Activated CD4-positive, alpha-beta memory T cell treated with anti-CD3 and anti-CD28 coated beads, Interleukin-2, amount 10 ng/mL, durations not matched to agents 7 days and 5 days (primary cell): Measurements from ENCODE around the gene LOXL4. TPM values are rescaled to one million over a fixed set of nuclear protein-coding genes. Genes with fewer than 3 reads are reported as not detected.

Experiments used
- CTCF ChIA-PET: fragments of 350-600 bp; sonication (Branson Sonifier 250); formaldehyde crosslinking; loops from one replicate; lab custom pipeline; 2021; ENCODE audit warnings: antibody characterized with exemption, inconsistent platforms; lab: Charles Lee
- POLR2A ChIA-PET: fragments of 350-600 bp; sonication (Branson Sonifier 250); formaldehyde crosslinking; loops from one replicate; lab custom pipeline; 2021; ENCODE audit warnings: antibody characterized with exemption; lab: Charles Lee
- DNase-seq: peaks from one replicate; pipeline ENCODE4 v3.0.0-alpha.2; 2020
- H3K27ac Mint-ChIP-seq: one replicate; pipeline ENCODE4 v1.8.0; 2021; ENCODE audit warnings: mild to moderate bottlenecking, mixed read lengths
- H3K27me3 Mint-ChIP-seq: one replicate; pipeline ENCODE4 v1.8.0; 2021; ENCODE audit warnings: mixed read lengths
- H3K36me3 Mint-ChIP-seq: one replicate; pipeline ENCODE4 v1.8.0; 2021; ENCODE audit warnings: low read depth, mixed read lengths
- H3K4me1 Mint-ChIP-seq: one replicate; pipeline ENCODE4 v1.8.0; 2021; ENCODE audit warnings: mixed read lengths
- H3K4me3 Mint-ChIP-seq: one replicate; pipeline ENCODE4 v1.8.0; 2021; ENCODE audit warnings: mild to moderate bottlenecking, mixed read lengths
- H3K9me3 Mint-ChIP-seq: one replicate; pipeline ENCODE4 v1.8.0; 2021; ENCODE audit warnings: mixed read lengths
- total RNA-seq, 2 experiments: library from RNA; stranded (reverse); gene quantifications; one replicate each; pipeline ENCODE4 v1.2.3, GENCODE V29; 2021

LOXL4 gene
- total RNA-seq, 2 experiments from 2014 or later: not detected

DNA sequence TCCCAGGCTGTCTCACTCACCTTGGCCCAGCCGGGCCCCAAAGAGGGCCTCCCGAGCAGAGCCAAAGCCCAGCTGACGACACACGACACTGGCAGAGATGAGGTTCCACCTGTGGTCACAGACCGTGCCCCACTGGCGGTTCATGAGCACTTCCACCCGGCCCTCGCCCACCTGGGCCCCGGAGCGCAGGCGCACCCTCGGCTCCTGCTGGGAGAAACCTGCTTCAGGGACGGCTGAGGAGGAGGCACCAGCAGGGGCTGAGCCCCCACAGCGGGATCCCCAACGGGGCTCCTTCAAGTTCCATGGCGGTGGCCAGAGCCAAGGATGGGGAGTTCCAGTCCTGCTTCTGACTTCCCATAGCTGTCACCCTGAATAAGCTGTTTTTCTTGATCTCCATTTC lies 10.0 kb downstream of the LOXL4 start:
- H3K9me3 Mint-ChIP-seq: no peaks in the 10 kb centered on the region
- H3K4me1 Mint-ChIP-seq: no peaks in the 10 kb centered on the region
- no peak overlapping the region for H3K27ac Mint-ChIP-seq
- ChIA-PET CTCF (no interaction called here), POLR2A (no interaction called here)
- DNase-seq: no peak
- H3K36me3 Mint-ChIP-seq: peaks cover 3% of the 10 kb centered on the region
- no peak overlapping the region for H3K4me3 Mint-ChIP-seq
- H3K27me3 Mint-ChIP-seq: no peaks in the 10 kb centered on the region

DNA sequence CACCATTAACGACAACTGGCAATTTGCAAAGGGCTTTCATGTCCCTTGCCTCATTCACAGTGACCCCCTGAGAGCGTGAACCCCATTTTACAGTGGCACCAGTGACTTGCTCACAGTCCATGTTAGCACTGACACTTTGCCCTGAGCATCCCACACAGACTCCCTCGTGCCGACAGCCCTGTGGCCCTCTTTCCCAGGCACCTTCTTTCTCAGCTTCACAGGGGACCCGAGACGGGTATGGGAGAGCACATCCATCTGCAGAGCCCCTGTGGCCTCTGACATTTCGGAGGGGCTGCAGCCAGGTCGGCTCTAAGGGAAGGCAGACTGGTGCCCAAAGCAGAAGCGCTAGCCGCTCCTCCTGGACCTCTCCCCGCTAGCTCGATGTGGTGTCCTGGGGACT lies 10.8 kb downstream of the LOXL4 start:
- no peaks in the 10 kb centered on the region for H3K4me1 Mint-ChIP-seq
- no peak for DNase-seq
- ChIA-PET POLR2A (interaction anchor here (1.0 kb wide), 1 partner anchor 11 kb away, joined by 5 read pairs; no protein-coding TSS in a partner anchor), CTCF (no interaction called here)
- H3K9me3 Mint-ChIP-seq: no peaks in the 10 kb centered on the region
- H3K27ac Mint-ChIP-seq: no peak overlapping the region
- no peak overlapping the region for H3K4me3 Mint-ChIP-seq
- no peaks in the 10 kb centered on the region for H3K27me3 Mint-ChIP-seq
- peaks cover 3% of the 10 kb centered on the region for H3K36me3 Mint-ChIP-seq

DNA sequence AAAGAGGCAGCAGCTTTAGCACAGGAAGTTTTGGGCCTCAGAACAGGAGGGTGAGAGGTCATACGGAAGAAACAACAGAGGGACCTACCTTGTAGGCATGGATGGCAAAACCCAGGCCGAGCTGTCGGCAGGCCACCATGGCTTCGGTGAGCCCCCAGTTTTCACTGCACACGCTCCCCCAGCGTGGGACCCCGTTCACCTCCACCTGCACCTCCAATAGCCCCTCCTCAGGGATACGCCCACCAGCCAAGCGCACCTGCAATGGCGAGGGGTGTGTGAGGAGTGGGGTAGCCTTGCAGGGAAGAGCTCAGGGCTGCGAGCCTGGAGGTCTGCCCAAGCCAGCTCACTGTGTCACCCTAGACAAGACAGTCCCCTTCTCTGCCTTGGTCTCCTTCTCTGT lies 11.3 kb downstream of the LOXL4 start:
- Mint-ChIP-seq H3K4me3 (no peak overlapping the region), H3K27me3 (no peaks in the 10 kb centered on the region), H3K36me3 (peaks cover 3% of the 10 kb centered on the region), H3K4me1 (no peaks in the 10 kb centered on the region), H3K27ac (no peak overlapping the region), H3K9me3 (no peaks in the 10 kb centered on the region)
- CTCF ChIA-PET: no interaction called here
- POLR2A ChIA-PET: interaction anchor here (1.0 kb wide), 1 partner anchor 11 kb away, joined by 5 read pairs; no protein-coding TSS in a partner anchor
- DNase-seq: no peak

DNA sequence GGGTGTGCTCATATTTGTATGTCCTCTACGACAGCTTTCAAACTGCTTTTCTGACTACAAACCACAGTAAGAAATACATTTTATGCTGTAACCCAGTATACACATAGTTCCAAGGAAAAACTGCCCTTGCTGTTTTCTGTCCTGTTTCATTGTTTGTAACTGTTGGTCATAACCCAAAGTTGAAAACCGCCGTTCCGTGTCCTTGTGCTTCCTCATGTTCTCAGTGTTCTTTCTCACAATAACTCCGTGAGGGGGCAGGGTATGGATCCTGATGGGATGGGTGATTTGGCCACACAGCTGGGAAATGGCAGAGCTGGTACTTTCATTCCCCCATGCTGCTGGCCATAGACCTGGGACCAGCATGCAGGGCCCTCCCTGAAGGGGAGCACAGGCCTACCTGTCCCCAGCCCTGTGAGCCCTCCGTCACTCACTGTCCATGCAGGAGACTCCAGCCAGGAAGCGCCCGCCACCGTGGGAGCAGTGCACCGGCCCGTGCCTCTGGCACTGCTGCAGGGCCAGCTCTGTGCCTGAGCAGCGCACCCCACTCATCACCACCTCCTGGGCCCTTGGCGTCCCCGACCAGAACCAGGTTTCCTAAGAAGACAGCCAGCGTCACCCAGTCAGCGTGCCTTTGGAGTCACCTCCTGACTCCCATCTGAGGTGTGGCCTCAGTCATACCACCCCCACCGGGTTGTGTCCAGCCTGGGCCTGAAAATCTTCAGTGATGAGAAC lies 12.7 kb downstream of the LOXL4 start:
- no peak for DNase-seq
- ChIA-PET CTCF (no interaction called here), POLR2A (no interaction called here)
- H3K4me3 Mint-ChIP-seq: no peak overlapping the region
- no peak overlapping the region for H3K27ac Mint-ChIP-seq
- peaks cover 7% of the 10 kb centered on the region for H3K36me3 Mint-ChIP-seq
- no peaks in the 10 kb centered on the region for H3K4me1 Mint-ChIP-seq
- H3K27me3 Mint-ChIP-seq: no peaks in the 10 kb centered on the region
- no peaks in the 10 kb centered on the region for H3K9me3 Mint-ChIP-seq

DNA sequence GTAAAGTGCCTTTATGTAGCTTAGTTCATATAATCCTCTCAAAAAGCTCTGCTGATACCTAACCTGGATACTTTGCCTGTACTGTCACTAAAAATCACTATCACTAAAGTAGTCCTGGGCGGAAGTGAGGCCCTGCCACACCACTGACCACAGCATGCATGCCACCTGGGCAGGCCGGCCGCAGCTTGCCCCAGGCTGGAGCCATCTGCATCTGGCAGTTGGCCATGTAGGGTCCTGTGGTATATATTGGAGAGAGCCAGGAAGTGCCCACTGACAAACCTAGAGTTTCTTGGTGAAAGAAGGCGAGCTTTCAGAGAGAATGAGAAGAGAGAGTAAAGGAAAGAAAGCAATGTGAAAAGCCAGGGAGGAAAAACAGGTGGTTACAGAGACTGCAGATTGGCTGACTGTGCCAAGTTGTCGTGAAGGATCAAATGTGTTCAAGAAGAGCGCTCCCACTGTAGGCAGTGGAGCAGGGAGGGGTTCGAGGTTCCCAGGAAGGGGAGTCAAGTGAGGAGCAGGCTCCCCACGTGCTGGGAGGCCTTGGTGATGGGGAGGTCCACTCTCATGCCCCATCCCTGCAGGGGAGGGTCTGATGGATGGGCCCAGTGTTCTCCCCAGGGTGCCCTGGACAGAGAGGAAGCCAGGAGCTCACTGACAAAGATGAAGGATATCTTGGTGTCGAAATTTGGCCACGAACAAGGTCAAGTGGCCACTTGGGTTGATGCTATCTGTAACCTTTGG lies 13.6 kb downstream of the LOXL4 start:
- Mint-ChIP-seq H3K36me3 (peaks cover 7% of the 10 kb centered on the region), H3K4me1 (no peaks in the 10 kb centered on the region), H3K4me3 (no peak overlapping the region), H3K27ac (no peak overlapping the region), H3K27me3 (no peaks in the 10 kb centered on the region), H3K9me3 (no peaks in the 10 kb centered on the region)
- no peak for DNase-seq
- ChIA-PET CTCF (no interaction called here), POLR2A (no interaction called here)

DNA sequence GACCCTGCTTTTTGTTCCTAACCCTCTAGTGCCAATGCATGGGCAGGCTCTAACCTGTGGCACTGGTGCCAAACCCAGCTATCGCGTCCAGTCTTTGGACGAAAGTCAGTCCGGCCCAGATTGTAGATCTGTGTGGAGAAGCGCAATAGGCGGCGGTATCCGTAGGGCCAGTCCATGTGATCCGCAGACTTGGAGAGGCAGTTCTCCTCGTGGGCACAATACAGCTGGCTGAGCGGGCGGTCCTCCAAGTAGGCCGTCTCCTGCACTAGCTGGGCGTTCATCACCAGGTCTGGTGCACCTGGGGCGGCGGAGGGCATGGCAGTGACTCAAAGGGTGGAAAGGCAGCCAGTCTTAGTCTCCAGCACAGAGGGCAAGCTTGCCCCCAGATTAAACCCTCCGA lies 14.5 kb downstream of the LOXL4 start:
- no peaks in the 10 kb centered on the region for H3K4me1 Mint-ChIP-seq
- H3K4me3 Mint-ChIP-seq: no peak overlapping the region
- H3K9me3 Mint-ChIP-seq: no peaks in the 10 kb centered on the region
- CTCF ChIA-PET: no interaction called here
- POLR2A ChIA-PET: no interaction called here
- no peak overlapping the region for H3K27ac Mint-ChIP-seq
- peaks cover 7% of the 10 kb centered on the region for H3K36me3 Mint-ChIP-seq
- no peak for DNase-seq
- no peaks in the 10 kb centered on the region for H3K27me3 Mint-ChIP-seq

DNA sequence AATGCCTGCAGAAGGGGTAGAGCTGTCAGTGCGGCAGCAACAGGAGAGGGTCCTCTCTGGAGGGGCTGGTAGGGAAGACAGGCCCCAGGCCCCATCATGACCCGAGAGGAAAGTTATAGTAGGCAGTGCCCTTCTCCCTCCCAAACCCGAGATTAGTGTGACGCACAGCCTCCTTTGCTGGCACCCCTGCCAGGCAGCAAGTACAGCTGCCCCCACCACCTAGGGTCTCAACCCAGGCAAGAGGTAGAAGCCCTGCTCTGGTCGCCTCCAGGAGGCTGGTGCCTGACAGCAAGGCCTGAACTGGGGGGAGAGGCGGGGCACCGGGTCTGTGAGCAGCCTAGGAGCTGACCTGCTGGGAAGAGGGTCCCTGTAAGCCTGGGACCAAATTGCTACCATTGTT lies 15.5 kb downstream of the LOXL4 start:
- CTCF ChIA-PET: no interaction called here
- no peak overlapping the region for H3K4me3 Mint-ChIP-seq

DNA sequence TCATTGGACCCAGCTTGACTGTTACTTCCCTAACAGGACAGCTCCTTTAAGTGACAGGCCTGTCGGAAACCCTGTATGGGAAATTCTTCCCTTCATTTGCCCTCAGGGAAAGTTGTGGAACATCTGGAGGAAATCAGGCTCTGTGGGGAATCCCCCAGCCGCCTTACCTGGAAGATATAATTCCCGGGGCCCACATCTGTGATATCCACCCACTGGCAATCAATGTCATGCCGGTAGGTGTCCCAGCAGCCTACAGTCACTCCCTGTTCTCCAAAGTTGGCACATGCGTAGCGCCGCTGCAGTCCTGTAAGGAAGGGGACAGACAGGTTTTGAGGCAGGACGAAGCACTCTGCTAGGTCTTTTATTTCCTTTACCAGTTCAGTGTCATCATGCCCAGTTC lies 16.6 kb downstream of the LOXL4 start:
- H3K27me3 Mint-ChIP-seq: no peaks in the 10 kb centered on the region
- H3K27ac Mint-ChIP-seq: no peak overlapping the region
- DNase-seq: no peak
- H3K9me3 Mint-ChIP-seq: no peaks in the 10 kb centered on the region
- CTCF ChIA-PET: no interaction called here
- H3K4me1 Mint-ChIP-seq: no peaks in the 10 kb centered on the region
- no peak overlapping the region for H3K4me3 Mint-ChIP-seq
- POLR2A ChIA-PET: no interaction called here
- peaks cover 14% of the 10 kb centered on the region for H3K36me3 Mint-ChIP-seq

More for the DNA sequence above, 15.5 kb downstream of the LOXL4 start:
- no peak for DNase-seq
- H3K4me1 Mint-ChIP-seq: no peaks in the 10 kb centered on the region
- H3K27ac Mint-ChIP-seq: no peak overlapping the region
- no peaks in the 10 kb centered on the region for H3K27me3 Mint-ChIP-seq
- POLR2A ChIA-PET: no interaction called here
- H3K9me3 Mint-ChIP-seq: no peaks in the 10 kb centered on the region
- H3K36me3 Mint-ChIP-seq: peaks cover 11% of the 10 kb centered on the region

DNA sequence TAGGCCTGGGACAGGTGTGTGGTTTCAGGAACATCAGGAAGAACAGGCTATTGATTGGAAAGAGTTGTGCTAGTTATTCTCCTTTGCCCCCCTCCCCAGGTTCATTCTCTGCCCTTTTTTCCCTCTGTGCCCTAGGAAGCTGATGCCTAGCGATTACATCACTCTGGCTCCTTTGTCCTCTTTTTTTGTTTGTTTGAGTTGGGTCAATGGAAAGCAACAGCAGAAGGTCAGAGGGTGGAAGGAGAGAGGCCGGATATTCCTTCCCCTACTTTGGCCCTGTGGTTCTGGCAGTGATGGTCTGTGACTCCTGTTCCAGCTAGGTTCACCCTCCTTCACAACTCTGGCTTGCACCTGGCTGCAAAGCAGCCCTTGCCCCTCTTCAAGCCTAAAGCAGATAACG lies 18.9 kb downstream of the LOXL4 start:
- DNase-seq: no peak
- H3K4me1 Mint-ChIP-seq: no peaks in the 10 kb centered on the region
- no peak overlapping the region for H3K27ac Mint-ChIP-seq
- no peaks in the 10 kb centered on the region for H3K27me3 Mint-ChIP-seq
- H3K9me3 Mint-ChIP-seq: no peaks in the 10 kb centered on the region
- peaks cover 21% of the 10 kb centered on the region for H3K36me3 Mint-ChIP-seq
- H3K4me3 Mint-ChIP-seq: no peak overlapping the region
- ChIA-PET CTCF (no interaction called here), POLR2A (no interaction called here)

DNA sequence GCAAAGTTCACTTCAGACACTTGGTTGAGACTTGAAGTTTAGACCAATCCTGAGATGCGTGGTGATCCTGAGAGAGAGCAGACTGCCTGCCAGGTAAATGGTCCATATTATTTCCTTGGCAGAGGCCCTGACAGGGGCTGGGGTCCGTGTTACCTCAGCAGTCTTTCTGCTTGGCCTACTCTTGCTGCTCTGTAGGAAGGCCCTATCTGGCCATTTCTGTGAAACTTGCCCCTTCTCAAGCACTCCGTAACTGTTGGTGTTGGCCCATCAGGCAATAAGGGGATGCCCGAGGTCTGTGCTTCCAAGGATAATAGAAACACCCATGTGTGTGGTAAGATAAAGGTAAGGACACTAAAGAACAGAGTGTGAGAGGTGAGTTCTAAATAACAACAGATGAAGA lies 20.0 kb downstream of the LOXL4 start:
- ChIA-PET CTCF (no interaction called here), POLR2A (no interaction called here)
- no peaks in the 10 kb centered on the region for H3K27me3 Mint-ChIP-seq
- H3K4me3 Mint-ChIP-seq: no peak overlapping the region
- H3K27ac Mint-ChIP-seq: no peak overlapping the region
- DNase-seq: no peak
- no peaks in the 10 kb centered on the region for H3K9me3 Mint-ChIP-seq
- no peaks in the 10 kb centered on the region for H3K4me1 Mint-ChIP-seq
- peaks cover 25% of the 10 kb centered on the region for H3K36me3 Mint-ChIP-seq

DNA sequence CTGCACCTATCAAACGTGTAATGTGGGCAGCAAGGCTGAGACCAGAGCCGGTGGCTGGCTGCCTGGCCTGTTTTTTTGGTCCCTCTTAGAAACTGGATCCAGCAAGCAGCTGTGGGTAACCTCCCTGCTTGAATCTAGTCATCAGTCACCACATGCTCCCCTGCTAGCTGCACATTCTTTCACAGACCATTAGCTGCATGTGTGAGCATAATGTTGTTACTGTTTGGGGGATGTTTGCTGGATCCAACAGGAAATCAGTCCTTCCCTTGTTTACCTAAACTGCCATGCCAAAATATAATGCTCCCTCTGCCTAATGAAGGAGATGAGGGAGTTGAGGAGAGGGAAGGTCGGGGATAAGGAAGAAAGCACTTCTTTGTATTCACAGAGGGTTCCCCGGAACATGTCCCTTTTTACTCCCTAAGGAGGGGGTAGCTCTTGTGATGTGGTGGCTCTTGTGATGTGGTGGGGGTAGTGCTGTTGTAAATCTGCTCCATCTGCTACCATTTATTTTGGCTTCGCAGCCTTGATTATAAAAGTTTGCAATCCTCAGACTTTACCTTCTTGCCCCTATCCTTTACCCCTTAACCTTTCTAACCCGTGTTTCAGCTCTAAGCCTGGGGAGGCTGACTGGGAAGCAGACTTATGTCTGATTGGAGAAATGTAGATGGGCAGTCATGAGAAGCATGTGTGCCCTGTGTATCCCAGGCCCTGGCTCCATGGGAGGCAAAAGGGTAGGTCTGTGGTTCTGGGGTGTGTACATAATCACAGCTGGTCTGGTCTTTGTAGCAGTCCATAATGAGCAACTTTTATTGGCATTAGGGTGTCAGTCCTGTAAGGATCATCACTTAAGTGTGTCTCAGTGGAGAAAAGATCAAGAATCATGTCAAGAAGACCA lies 20.8 kb downstream of the LOXL4 start:
- ChIA-PET POLR2A (interaction anchor here (1.2 kb wide), 1 partner anchor 10 kb away, joined by 5 read pairs; no protein-coding TSS in a partner anchor), CTCF (no interaction called here)
- Mint-ChIP-seq H3K4me1 (no peaks in the 10 kb centered on the region), H3K36me3 (peaks cover 25% of the 10 kb centered on the region), H3K27ac (no peak overlapping the region), H3K27me3 (no peaks in the 10 kb centered on the region), H3K9me3 (no peaks in the 10 kb centered on the region), H3K4me3 (no peak overlapping the region)
- DNase-seq: no peak

DNA sequence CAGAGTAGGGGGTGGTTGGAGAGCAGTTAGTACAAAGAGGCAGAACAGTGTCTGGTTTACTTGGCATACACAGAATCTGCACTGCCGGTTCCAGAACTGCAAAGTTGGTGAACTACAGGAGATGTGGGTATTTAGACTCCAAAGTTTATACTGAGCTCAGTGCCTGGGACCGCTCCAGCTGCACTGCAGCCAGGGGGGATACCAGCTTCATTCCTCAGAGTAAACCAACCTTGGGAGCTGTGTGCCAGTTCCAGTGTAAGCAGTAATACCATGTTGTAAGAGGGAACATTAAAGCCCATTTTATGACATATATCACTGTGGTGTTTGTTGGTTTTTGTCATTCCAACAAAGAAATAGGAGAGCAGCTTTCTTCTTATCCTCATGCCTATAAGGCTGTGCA lies 23.4 kb downstream of the LOXL4 start:
- H3K27me3 Mint-ChIP-seq: no peaks in the 10 kb centered on the region
- no peaks in the 10 kb centered on the region for H3K9me3 Mint-ChIP-seq
- no peak overlapping the region for H3K4me3 Mint-ChIP-seq
- ChIA-PET CTCF (no interaction called here), POLR2A (no interaction called here)
- DNase-seq: no peak
- no peaks in the 10 kb centered on the region for H3K4me1 Mint-ChIP-seq
- peaks cover 30% of the 10 kb centered on the region for H3K36me3 Mint-ChIP-seq
- H3K27ac Mint-ChIP-seq: no peak overlapping the region

DNA sequence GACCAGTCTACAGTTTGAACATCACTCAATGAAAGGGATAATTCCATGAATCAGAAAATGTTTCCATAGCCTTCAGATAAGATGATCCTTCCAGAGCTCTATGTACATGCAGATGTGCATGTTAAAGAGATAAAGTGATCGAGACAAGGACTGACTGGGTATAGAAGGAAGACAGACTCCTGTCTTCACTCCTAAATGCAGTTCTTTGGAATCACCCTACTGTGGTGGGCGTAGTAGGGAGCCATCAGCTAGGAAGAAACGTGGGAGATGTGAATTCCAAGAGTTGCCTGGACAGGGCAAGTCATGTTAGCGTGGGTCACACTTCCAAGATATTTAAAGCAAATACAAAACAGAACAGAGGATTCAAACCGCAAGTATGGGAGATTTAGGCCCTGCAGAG lies 23.9 kb downstream of the LOXL4 start:
- POLR2A ChIA-PET: no interaction called here
- H3K4me3 Mint-ChIP-seq: no peak overlapping the region
- H3K27me3 Mint-ChIP-seq: no peaks in the 10 kb centered on the region
- no peaks in the 10 kb centered on the region for H3K4me1 Mint-ChIP-seq
- CTCF ChIA-PET: no interaction called here
- no peak overlapping the region for H3K27ac Mint-ChIP-seq
- peaks cover 32% of the 10 kb centered on the region for H3K36me3 Mint-ChIP-seq
- DNase-seq: no peak
- H3K9me3 Mint-ChIP-seq: no peaks in the 10 kb centered on the region
